K562 (cell line): ENCODE data around the gene HLA-B. TPM values are rescaled to one million over a fixed set of nuclear protein-coding genes. Genes with fewer than 3 reads are reported as not detected.

Source experiments
- ATAC-seq: fragments of 200-7000 bp; cut with Tn5 transposase; 3 replicates; pipeline ENCODE4 v1.9.1; 2020; ENCODE audit warnings: moderate library complexity
- BruUV-seq: library from RNA; stranded (reverse); fragments of 400-500 nt; replicated peaks from 2 replicates; lab custom pipeline; 2021; lab: Mats Ljungman, UMichigan
- CTCF ChIA-PET: fragments of 300-600 bp; formaldehyde crosslinking; extraction: SDS; loops from one replicate; lab custom pipeline; 2021; ENCODE audit warnings: low intra/inter-chr PET ratio; lab: Yijun Ruan, JAX
- POLR2A ChIA-PET: fragments of 300-600, 350-650 bp; sonication (Branson Sonifier 250); formaldehyde crosslinking; extraction: SDS; loops from one replicate; lab custom pipeline; 2021; ENCODE audit warnings: antibody characterized with exemption, inconsistent platforms; lab: Yijun Ruan, JAX
- DNase-seq, 4 experiments: peaks; one replicate each; pipeline versions ENCODE4 v3.0.0 to v3.0.0-alpha.2; 2011 to 2018; ENCODE audit warnings: low spot score in 3 of 4, mixed read lengths in 3 of 4; ENCODE audit errors: extremely low read depth in 1 of 4
- FAIRE-seq: peaks from 2 replicates; lab custom pipeline; 2011; peaks lifted over from hg19 to GRCh38; lab: Jason Lieb, UNC
- H2AFZ ChIP-seq: 2 replicates; pipeline ENCODE4 v1.6.0; 2011; ENCODE audit warnings: low read depth, low read length, control low read depth, inconsistent platforms
- H3K27ac ChIP-seq: fragments of 200-600 bp; 3 replicates; pipeline ENCODE4 v1.8.0; 2011; ENCODE audit warnings: low read depth, mild to moderate bottlenecking, control low read depth, inconsistent platforms, low read length, moderate library complexity, mixed read lengths; ENCODE audit errors: extremely low read depth
- H3K27me3 ChIP-seq, 2 experiments: fragments of 300-600 bp in 1 of 2; 2 replicates in 1 of 2; 3 replicates in 1 of 2; pipeline versions ENCODE4 v1.6.0 to v1.8.0; 2011; ENCODE audit warnings: inconsistent platforms in 2 of 2, low read length in 2 of 2, mild to moderate bottlenecking in 1 of 2, mixed read lengths in 1 of 2, moderate library complexity in 1 of 2; ENCODE audit not compliant: control insufficient read depth in 2 of 2, insufficient read depth in 2 of 2
- H3K36me3 ChIP-seq: fragments of 300-600 bp; 3 replicates; pipeline ENCODE4 v1.8.0; 2011; ENCODE audit warnings: mild to moderate bottlenecking, low read length, inconsistent platforms; ENCODE audit not compliant: control insufficient read depth, insufficient read depth
- H3K4me1 ChIP-seq, 2 experiments: fragments of 200-600 bp in 1 of 2; replicated peaks in 1 of 2; 2 replicates in 1 of 2; 3 replicates in 1 of 2; pipeline versions ENCODE4 v1.5.1 to v1.8.0; 2011; ENCODE audit warnings: inconsistent platforms in 2 of 2, low read length in 2 of 2, mild to moderate bottlenecking in 1 of 2, mixed read lengths in 1 of 2, moderate library complexity in 1 of 2; ENCODE audit not compliant: control insufficient read depth in 2 of 2, insufficient read depth in 2 of 2
- H3K4me2 ChIP-seq: 2 replicates; pipeline ENCODE4 v1.6.1; 2011; ENCODE audit warnings: low read length, control low read depth, inconsistent platforms, mixed read lengths; ENCODE audit not compliant: insufficient read depth
- H3K4me3 ChIP-seq: fragments of 200-600 bp; sonication (generic), shearing (Covaris generic); 2 replicates; pipeline ENCODE4 v1.5.1; 2016; ENCODE audit warnings: control low read depth, inconsistent platforms
- H3K79me2 ChIP-seq: fragments of 200-600 bp; 3 replicates; pipeline ENCODE4 v1.8.0; 2011; ENCODE audit warnings: low read length, inconsistent platforms; ENCODE audit not compliant: control insufficient read depth, insufficient read depth
- H3K9ac ChIP-seq, 2 experiments: 2 replicates each; pipeline versions ENCODE4 v1.6.0 to v1.6.1; 2011; ENCODE audit warnings: low read depth in 2 of 2, low read length in 2 of 2, control low read depth in 1 of 2, inconsistent platforms in 1 of 2, mild to moderate bottlenecking in 1 of 2, mixed read lengths in 1 of 2; ENCODE audit not compliant: insufficient read depth in 1 of 2
- H3K9me1 ChIP-seq: one replicate; pipeline ENCODE4 v1.6.0; 2011; ENCODE audit warnings: inconsistent platforms, mild to moderate bottlenecking, low read length, moderate library complexity; ENCODE audit not compliant: control insufficient read depth, insufficient read depth
- H3K9me3 ChIP-seq: replicated peaks from 2 replicates; pipeline ENCODE4 v1.5.1; 2011; ENCODE audit warnings: low read depth, low read length, inconsistent platforms; ENCODE audit not compliant: control insufficient read depth, insufficient read depth
- H4K20me1 ChIP-seq: replicated peaks from 2 replicates; pipeline ENCODE4 v1.6.1; 2011; ENCODE audit warnings: low read length, inconsistent platforms, mixed read lengths; ENCODE audit not compliant: control insufficient read depth, insufficient read depth
- CBX3 ChIP-seq, 2 experiments: IDR thresholded peaks; 1 replicate in 1 of 2; 2 replicates in 1 of 2; pipeline ENCODE4 v1.6.1; 2012; ENCODE audit warnings: inconsistent platforms in 2 of 2, low read length in 2 of 2, borderline replicate concordance in 1 of 2, control low read depth in 1 of 2
- CTCF ChIP-seq, 3 experiments: IDR thresholded peaks in 2 of 3; conservative IDR thresholded peaks in 1 of 3; 2 replicates each; pipeline ENCODE4 v1.5.1; 2011 to 2012; ENCODE audit warnings: low read length in 3 of 3, mild to moderate bottlenecking in 3 of 3, control low read depth in 2 of 3, improper control_type of control experiment in 1 of 3, inconsistent platforms in 1 of 3, low read depth in 1 of 3, mixed read lengths in 1 of 3, moderate library complexity in 1 of 3; ENCODE audit not compliant: insufficient read depth in 2 of 3
- REST ChIP-seq, 2 experiments: fragments of 450-650 bp; formaldehyde crosslinking in 1 of 2; IDR thresholded peaks; 2 replicates each; pipeline versions ENCODE4 v1.4.0 to v1.6.1; 2014 to 2020; ENCODE audit warnings: mild to moderate bottlenecking in 2 of 2, borderline replicate concordance in 1 of 2, low read depth in 1 of 2
- TAF15 ChIP-seq: fragments of 200-400 bp; formaldehyde crosslinking; IDR thresholded peaks from 2 replicates; pipeline ENCODE4 v1.6.1; 2017; ENCODE audit warnings: mild to moderate bottlenecking, low read depth, low read length, moderate library complexity
- WGBS: fragments of 100-300 bp; shearing (Covaris generic); methylation state at CpG from one replicate; pipeline ENCODE4 v1.1.6; 2016; ENCODE audit warnings: low coverage, mixed read lengths; ENCODE audit not compliant: insufficient coverage; ENCODE audit errors: missing lambda C conversion rate; 5-methylcytosine and 5-hydroxymethylcytosine counted together
- in situ Hi-C: fragments of 300-500 bp; cut with MboI; formaldehyde crosslinking; loops from 4 replicates; pipeline ENCODE4 v1.15.0; 2018; ENCODE audit warnings: inconsistent platforms, mixed read lengths
- intact Hi-C: fragments of 100-400 bp; cut with micrococcal nuclease; formaldehyde crosslinking; loops from 2 replicates; pipeline ENCODE4 v1.14.2; 2022
- polyA plus RNA-seq, 8 experiments: library from polyadenylated mRNA; depleted of rRNA in 4 of 8; stranded (reverse) in 5 of 8; unstranded in 3 of 8; fragments of >200 nt; fragmentation: Nextera tagmentation in 2 of 8; fragmentation: Illumina TruSeq in 1 of 8; extraction: Ambion mirVana in 2 of 8; extraction: Trizol in 1 of 8; gene quantifications; 2 replicates each; pipeline versions ENCODE4 v1.2.1 to v1.2.3, GENCODE V29; 2011 to 2014; ENCODE audit warnings: inconsistent platforms in 1 of 8, missing spikeins in 1 of 8
- total RNA-seq, 7 experiments: library from RNA; depleted of rRNA in 6 of 7; stranded (reverse); fragments of >200 nt in 6 of 7; fragmentation: Illumina TruSeq in 2 of 7; extraction: Trizol in 2 of 7; gene quantifications; 2 replicates each; pipeline versions ENCODE4 v1.2.1 to v1.2.3, GENCODE V29; 2011 to 2021; ENCODE audit warnings: low replicate concordance in 1 of 7

The HLA-B gene
- total and polyA plus RNA-seq, 9 of the 15 experiments (the other 6 are each of a cell fraction or from before 2014, with no cell fraction given) = 0.07 to 9.7 (median 0.65) TPM; not detected in 2

GRCh38 chr6:31328355-31328960 lies 28.5 kb downstream of the HLA-B start:
- in situ Hi-C loops = no loop called here
- WGBS = 6% methylated on average over 7 of the region's 7 CpGs
- no peak overlapping the region for H3K4me2 ChIP-seq

GRCh38 chr6:31321820-31322219 lies 35.2 kb downstream of the HLA-B start:
- no TSS peak for BruUV-seq
- H2AFZ ChIP-seq = no peak overlapping the region
- H3K4me1 ChIP-seq = no peaks in the 10 kb centered on the region
- H3K27me3 ChIP-seq = peaks cover 3 to 23% of the 10 kb centered on the region in 2 experiments; a peak in 3 of 5 replicates
- H3K36me3 ChIP-seq = no peaks in the 10 kb centered on the region
- H4K20me1 ChIP-seq = no peaks in the 10 kb centered on the region
- DNase-seq (peak in 1 of 4 experiments; percentile 18), FAIRE-seq (no peak), ATAC-seq (peak; percentile 33; the same call in 1 of the 3 replicates)
- no peak overlapping the region for H3K4me3 ChIP-seq
- no peak overlapping the region for H3K27ac ChIP-seq
- intact Hi-C loops (no loop called here), in situ Hi-C loops (no loop called here)
- no peaks in the 10 kb centered on the region for H3K79me2 ChIP-seq
- CTCF ChIA-PET = no interaction called here
- POLR2A ChIA-PET = no interaction called here
- no peak overlapping the region for H3K4me2 ChIP-seq
- H3K9me3 ChIP-seq = no peaks in the 10 kb centered on the region
- H3K9me1 ChIP-seq = no peaks in the 10 kb centered on the region
- no peak overlapping the region for H3K9ac ChIP-seq
- TF ChIP-seq REST (IDR thresholded peaks at IDR 0.05; ENCODE audit: borderline replicate concordance) (peak; percentile 20; the same call in 1 of the 2 replicates), REST (CRISPR knock-in tag; IDR thresholded peaks at IDR 0.05; ENCODE audit: low read depth) (no peak), CTCF (IDR thresholded peaks at IDR 0.05 in 2 of 3, conservative IDR thresholded peaks at IDR 0.05 in 1 of 3; ENCODE audit: insufficient read depth in 2 of 3, low read depth in 1 of 3, low read length in 3 of 3) (peak; percentile 30 to 35 (median 31); a peak in 4 of 6 replicates)

More at GRCh38 chr6:31328355-31328960, 28.5 kb downstream of the HLA-B start:
- Histone ChIP-seq H3K79me2 (no peaks in the 10 kb centered on the region), H3K9ac (no peak overlapping the region), H3K36me3 (no peaks in the 10 kb centered on the region), H3K9me1 (no peaks in the 10 kb centered on the region), H4K20me1 (no peaks in the 10 kb centered on the region), H3K9me3 (no peaks in the 10 kb centered on the region), H3K27ac (no peak overlapping the region), H3K27me3 (no peaks in the 10 kb centered on the region), H3K4me1 (no peaks in the 10 kb centered on the region), H3K4me3 (no peak overlapping the region), H2AFZ (no peak overlapping the region)
- ATAC-seq (no peak), DNase-seq (no peak), FAIRE-seq (no peak)
- ChIA-PET POLR2A (no interaction called here), CTCF (no interaction called here)
- BruUV-seq = no TSS peak
- no peak for TF ChIP-seq TAF15
- TF ChIP-seq CBX3 (IDR thresholded peaks at IDR 0.05; ENCODE audit: borderline replicate concordance in 1 of 2, low read length in 2 of 2) = peak in 1 of 2 experiments; percentile 75; a peak in 1 of 3 replicates
- intact Hi-C loops = no loop called here
